ENCODE results near the gene CYP26B1.

DNA sequence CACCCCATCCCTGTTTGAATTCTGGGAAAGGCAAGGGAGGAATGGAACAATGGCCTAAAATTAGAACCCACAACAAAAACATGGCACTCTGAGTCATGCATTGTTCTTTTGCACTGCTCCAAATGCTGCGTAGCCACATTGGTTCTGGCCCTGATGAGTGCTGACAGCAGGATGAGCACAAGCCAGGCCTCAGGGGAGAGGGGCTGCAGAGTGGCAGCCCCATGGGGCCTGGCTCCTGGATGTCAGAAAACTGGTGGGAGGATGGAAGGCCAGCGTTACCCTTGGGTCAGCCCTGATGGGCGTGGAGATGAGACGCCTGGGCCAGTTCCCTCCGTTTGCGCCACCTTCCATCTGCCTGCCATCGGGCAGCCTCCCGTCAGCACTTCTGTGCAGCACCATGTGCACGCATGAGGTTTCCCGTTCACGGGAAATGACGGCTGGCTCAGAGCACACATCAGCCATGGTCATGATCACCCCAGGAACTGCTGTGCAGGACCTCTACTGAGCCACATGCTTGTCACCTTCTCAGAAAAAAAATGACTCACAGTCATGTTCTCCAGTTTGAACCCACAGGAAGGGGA, 65.6 kb downstream of the CYP26B1 start:
- no peak for TF ChIP-seq POLR2A (IDR thresholded peaks at IDR 0.05; ENCODE audit: low read depth, low read length)
- no peak for TF ChIP-seq TAF1 (IDR thresholded peaks at IDR 0.05; ENCODE audit: borderline replicate concordance, low read depth, low read length)
- no peak for TF ChIP-seq POLR2AphosphoS5 (IDR thresholded peaks at IDR 0.05; ENCODE audit: low read depth, low read length)

All from GM12892 (cell line).